GM23338 (cell line): Measurements from ENCODE around the gene PDGFRB. TPM values are rescaled to one million over a fixed set of nuclear protein-coding genes. Genes with fewer than 3 reads are reported as not detected.

Experiments
- ATAC-seq: fragments of 200-7000 bp; cut with Tn5 transposase; 3 replicates; pipeline ENCODE4 v1.9.1; 2020
- DNase-seq: peaks from one replicate; pipeline ENCODE4 v3.0.0-alpha.2; 2015; ENCODE audit warnings: low spot score
- H2AFZ ChIP-seq: fragments of 200-600 bp; sonication (generic); 2 replicates; pipeline ENCODE4 v1.8.0; 2016; ENCODE audit warnings: antibody characterized with exemption, mild to moderate bottlenecking, moderate library complexity
- H3F3A ChIP-seq: fragments of 200-600 bp; sonication (generic); replicated peaks from 2 replicates; pipeline ENCODE4 v1.8.0; 2017; ENCODE audit warnings: antibody characterized with exemption, mixed run types, low read depth
- H3K27ac ChIP-seq: fragments of 200-600 bp; sonication (generic); 2 replicates; pipeline ENCODE4 v1.6.1; 2016; ENCODE audit warnings: low read depth
- H3K27me3 ChIP-seq: fragments of 200-600 bp; sonication (generic); 2 replicates; pipeline ENCODE4 v1.8.0; 2016; ENCODE audit warnings: mild to moderate bottlenecking, mixed run types, moderate library complexity; ENCODE audit not compliant: insufficient read depth
- H3K36me3 ChIP-seq: fragments of 200-600 bp; sonication (generic); 2 replicates; pipeline ENCODE4 v1.8.0; 2016; ENCODE audit warnings: mild to moderate bottlenecking; ENCODE audit not compliant: insufficient read depth
- H3K4me1 ChIP-seq: fragments of 200-600 bp; sonication (generic); 2 replicates; pipeline ENCODE4 v1.8.0; 2016; ENCODE audit warnings: mild to moderate bottlenecking, moderate library complexity; ENCODE audit not compliant: insufficient read depth
- H3K4me2 ChIP-seq: fragments of 200-600 bp; sonication (generic); 2 replicates; pipeline ENCODE4 v1.7.1; 2017; ENCODE audit warnings: mixed run types
- H3K4me3 ChIP-seq: fragments of 200-600 bp; sonication (generic); 2 replicates; pipeline ENCODE4 v1.6.1; 2016; ENCODE audit warnings: mixed run types
- H3K79me2 ChIP-seq: fragments of 200-600 bp; sonication (generic); replicated peaks from 2 replicates; pipeline ENCODE4 v1.8.0; 2017; ENCODE audit warnings: mild to moderate bottlenecking; ENCODE audit not compliant: insufficient read depth
- H3K9me2 ChIP-seq: fragments of 200-600 bp; sonication (generic); 2 replicates; pipeline ENCODE4 v1.8.0; 2017; ENCODE audit not compliant: insufficient read depth
- H4K20me1 ChIP-seq: fragments of 200-600 bp; sonication (generic); replicated peaks from 2 replicates; pipeline ENCODE4 v1.8.0; 2017; ENCODE audit warnings: mild to moderate bottlenecking; ENCODE audit not compliant: insufficient read depth
- H3K27ac Mint-ChIP-seq: 2 replicates; pipeline ENCODE4 v1.8.0; 2020; ENCODE audit warnings: inconsistent platforms, mild to moderate bottlenecking, moderate library complexity, mixed read lengths
- H3K27me3 Mint-ChIP-seq: 3 replicates; pipeline ENCODE4 v1.8.0; 2022; ENCODE audit warnings: low read depth, mild to moderate bottlenecking, moderate library complexity, mixed read lengths, inconsistent platforms; ENCODE audit not compliant: insufficient read depth, poor library complexity
- H3K36me3 Mint-ChIP-seq: 3 replicates; pipeline ENCODE4 v1.8.0; 2021; ENCODE audit warnings: low read depth, mild to moderate bottlenecking, inconsistent platforms, moderate library complexity, mixed read lengths
- H3K4me1 Mint-ChIP-seq: 3 replicates; pipeline ENCODE4 v1.8.0; 2020; ENCODE audit warnings: mild to moderate bottlenecking, inconsistent platforms, mixed read lengths
- H3K4me3 Mint-ChIP-seq: 3 replicates; pipeline ENCODE4 v1.8.0; 2021; ENCODE audit warnings: moderate library complexity, mild to moderate bottlenecking, inconsistent platforms, mixed read lengths
- H3K9me3 Mint-ChIP-seq: 3 replicates; pipeline ENCODE4 v1.8.0; 2020; ENCODE audit warnings: moderate library complexity, mild to moderate bottlenecking, inconsistent platforms, mixed read lengths
- CREB1 ChIP-seq: fragments of 250-450 bp; sonication (Bioruptor Pico); IDR thresholded peaks from 2 replicates; pipeline ENCODE4 v1.5.0; 2020; ENCODE audit warnings: low read depth, mild to moderate bottlenecking, moderate library complexity
- CTCF ChIP-seq, 2 experiments: fragments of 200-600 bp in 1 of 2; sonication (generic) in 1 of 2; conservative IDR thresholded peaks; 2 replicates each; pipeline versions ENCODE4 v1.5.1 to v1.6.1; 2016 to 2017; ENCODE audit warnings: antibody characterized with exemption in 2 of 2, low read depth in 2 of 2, mild to moderate bottlenecking in 2 of 2, moderate library complexity in 1 of 2
- ETS1 ChIP-seq: IDR thresholded peaks from 2 replicates; pipeline ENCODE4 v1.6.1; 2016; ENCODE audit warnings: antibody characterized with exemption
- EZH2 ChIP-seq: fragments of 200-600 bp; sonication (generic); IDR thresholded peaks from one replicate; pipeline ENCODE4 v1.8.0; 2017; ENCODE audit warnings: antibody characterized with exemption, mild to moderate bottlenecking, low read depth; ENCODE audit not compliant: unreplicated experiment
- EZH2phosphoT487 ChIP-seq: fragments of 200-600 bp; sonication (generic); IDR thresholded peaks from one replicate; pipeline ENCODE4 v1.8.1; 2018; ENCODE audit warnings: antibody characterized with exemption; ENCODE audit not compliant: unreplicated experiment
- JUNB ChIP-seq: IDR thresholded peaks from one replicate; pipeline ENCODE4 v1.6.1; 2016; ENCODE audit warnings: antibody characterized with exemption; ENCODE audit not compliant: unreplicated experiment
- ZNF331 ChIP-seq: fragments of 250-450 bp; sonication (Bioruptor Pico); IDR thresholded peaks from 2 replicates; pipeline ENCODE4 v1.5.0; 2020; ENCODE audit warnings: low read depth, mild to moderate bottlenecking, moderate library complexity
- ZNF462 ChIP-seq: fragments of 250-450 bp; sonication (Bioruptor Pico); IDR thresholded peaks from 2 replicates; pipeline ENCODE4 v1.5.0; 2020; ENCODE audit warnings: mild to moderate bottlenecking, moderate library complexity
- polyA plus RNA-seq: library from polyadenylated mRNA; unstranded; fragments of >200 nt; fragmentation: Nextera tagmentation; extraction: Ambion mirVana; gene quantifications from 2 replicates; pipeline ENCODE4 v1.2.1, GENCODE V29; 2016
- total RNA-seq: library from RNA; depleted of rRNA; stranded (reverse); fragments of >200 nt; shearing (Covaris generic); gene quantifications from 2 replicates; pipeline ENCODE4 v1.2.3, GENCODE V29; 2014

PDGFRB gene
- total and polyA plus RNA-seq, 2 experiments from 2014 or later = 4.5 to 11.3 TPM

GRCh38 chr5:150103678-150104549, 51.7 kb downstream of the PDGFRB start (continued):
- no peak for TF ChIP-seq ZNF462

- DNase-seq (peak; percentile 48), ATAC-seq (peak; percentile 84)
- H3K9me2 ChIP-seq = no peaks in the 10 kb centered on the region
- H2AFZ ChIP-seq = no peak overlapping the region
- H3K4me3 ChIP-seq = no peak overlapping the region
- no peak overlapping the region for H3K27ac Mint-ChIP-seq
- H3K4me1 ChIP-seq = no peaks in the 10 kb centered on the region
- no peak for TF ChIP-seq ZNF331
- no peak for TF ChIP-seq ETS1
- TF ChIP-seq EZH2 = no peak
- TF ChIP-seq JUNB = no peak
- peak in 1 of 2 experiments; percentile 5; a peak in 1 of 4 replicates for TF ChIP-seq CTCF (conservative IDR thresholded peaks at IDR 0.05; ENCODE audit: low read depth in 2 of 2)
- no peak for TF ChIP-seq CREB1 (CRISPR knock-in tag)
- TF ChIP-seq EZH2phosphoT487 = no peak
- H4K20me1 ChIP-seq = no peaks in the 10 kb centered on the region
- H3K36me3 Mint-ChIP-seq = no peaks in the 10 kb centered on the region
- H3K4me3 Mint-ChIP-seq = no peak overlapping the region
- no peak overlapping the region for H3K27ac ChIP-seq
- H3K27me3 Mint-ChIP-seq = peaks cover 5% of the 10 kb centered on the region
- H3K27me3 ChIP-seq = no peaks in the 10 kb centered on the region
- no peaks in the 10 kb centered on the region for H3K79me2 ChIP-seq
- H3K9me3 Mint-ChIP-seq = no peaks in the 10 kb centered on the region
- H3F3A ChIP-seq = no peaks in the 10 kb centered on the region
- H3K36me3 ChIP-seq = no peaks in the 10 kb centered on the region
- no peak overlapping the region for H3K4me2 ChIP-seq
- no peaks in the 10 kb centered on the region for H3K4me1 Mint-ChIP-seq
Measured at GRCh38 chr5:150101023-150101422, 54.6 kb downstream of the PDGFRB start.
